ACC112 (cell line): Measurements from ENCODE around the gene AOPEP.

Experiments
- H2AFZ ChIP-seq: fragments of 200-600 bp; sonication (generic); one replicate; pipeline ENCODE4 v1.6.0; 2017; ENCODE audit warnings: antibody characterized with exemption, low read length; ENCODE audit not compliant: unreplicated experiment
- H3K27ac ChIP-seq: fragments of 200-600 bp; sonication (generic); 2 replicates; pipeline ENCODE4 v1.5.1; 2014; ENCODE audit warnings: low read depth, mild to moderate bottlenecking, antibody characterized with exemption, low read length, moderate library complexity
- H3K27me3 ChIP-seq: fragments of 200-600 bp; sonication (generic); 2 replicates; pipeline ENCODE4 v1.6.1; 2014; ENCODE audit warnings: mild to moderate bottlenecking, antibody characterized with exemption, low read length, moderate library complexity, mixed read lengths; ENCODE audit not compliant: insufficient read depth
- H3K36me3 ChIP-seq: fragments of 200-600 bp; sonication (generic); 2 replicates; pipeline ENCODE4 v1.6.1; 2016; ENCODE audit warnings: mild to moderate bottlenecking, antibody characterized with exemption, low read length, moderate library complexity, mixed read lengths; ENCODE audit not compliant: insufficient read depth
- H3K4me1 ChIP-seq: fragments of 200-600 bp; sonication (generic); one replicate; pipeline ENCODE4 v1.6.1; 2016; ENCODE audit warnings: low read length, mixed read lengths; ENCODE audit not compliant: insufficient read depth, unreplicated experiment, control insufficient read depth
- H3K4me3 ChIP-seq: fragments of 200-600 bp; sonication (generic); 2 replicates; pipeline ENCODE4 v1.5.1; 2014; ENCODE audit warnings: mild to moderate bottlenecking, low read depth, low read length
- H3K79me2 ChIP-seq: fragments of 200-600 bp; sonication (generic); one replicate; pipeline ENCODE4 v1.6.0; 2016; ENCODE audit warnings: low read length; ENCODE audit not compliant: control insufficient read depth, unreplicated experiment, insufficient read depth

AOPEP gene

DNA sequence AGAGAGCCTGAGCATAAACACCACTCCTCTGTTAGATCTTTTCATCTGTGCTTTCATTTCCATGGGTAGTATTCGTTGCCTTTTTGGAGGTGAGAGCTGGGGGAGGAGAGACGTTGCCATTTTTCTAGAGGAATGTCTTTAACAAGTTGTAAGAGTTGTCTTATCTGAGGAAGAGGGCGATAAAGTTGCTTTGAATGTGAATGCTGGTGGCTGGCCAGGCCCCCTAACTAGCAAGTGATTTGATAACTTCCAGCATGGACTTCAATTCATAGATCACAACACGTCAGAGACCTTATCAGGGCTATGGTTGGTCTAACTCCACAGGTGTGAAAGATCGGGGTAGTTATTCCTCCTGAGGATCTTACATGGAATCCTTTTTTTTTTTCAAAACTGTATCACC, 30.0 kb upstream of the AOPEP start:
- H2AFZ ChIP-seq = no peak overlapping the region
- H3K27me3 ChIP-seq = no peaks in the 10 kb centered on the region
- H3K36me3 ChIP-seq = no peaks in the 10 kb centered on the region
- H3K79me2 ChIP-seq = no peaks in the 10 kb centered on the region
- no peaks in the 10 kb centered on the region for H3K4me1 ChIP-seq
- H3K27ac ChIP-seq = no peak overlapping the region
- no peak overlapping the region for H3K4me3 ChIP-seq

DNA sequence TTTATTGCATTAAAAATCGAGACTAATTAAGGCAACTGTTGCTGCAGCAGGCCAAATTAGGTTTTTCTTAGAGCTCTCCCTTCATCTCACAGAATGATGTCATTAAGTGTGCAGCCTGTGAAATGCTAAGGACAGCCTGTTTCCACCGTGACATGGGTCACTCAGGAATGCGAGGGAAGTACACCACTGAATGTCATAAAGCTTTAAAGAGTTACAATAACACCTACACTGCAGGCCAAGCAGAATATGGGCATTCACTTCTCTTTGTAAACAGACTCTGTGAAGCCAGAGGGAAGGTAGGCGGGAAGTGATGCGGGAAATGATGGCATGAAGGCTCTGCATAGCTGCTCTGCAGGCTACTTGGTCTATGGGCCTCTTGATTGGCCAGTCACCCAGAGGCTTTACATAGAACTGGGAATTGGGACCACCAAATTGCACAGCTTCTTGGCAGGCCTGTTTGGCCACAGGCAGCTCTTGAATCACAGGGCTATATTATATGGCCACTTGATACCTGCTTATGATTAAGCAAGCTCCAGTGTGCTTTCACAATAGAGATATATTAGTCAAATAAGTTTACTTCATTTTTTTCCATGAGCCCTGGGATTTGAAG, 28.4 kb upstream of the AOPEP start:
- H3K4me1 ChIP-seq = no peaks in the 10 kb centered on the region
- H3K27ac ChIP-seq = no peak overlapping the region
- H3K36me3 ChIP-seq = no peaks in the 10 kb centered on the region
- no peak overlapping the region for H2AFZ ChIP-seq
- 0 out of 2 replicates have a peak, but pooled peaks cover under 1% of the 10 kb centered on the region for H3K27me3 ChIP-seq
- no peak overlapping the region for H3K4me3 ChIP-seq
- no peaks in the 10 kb centered on the region for H3K79me2 ChIP-seq

DNA sequence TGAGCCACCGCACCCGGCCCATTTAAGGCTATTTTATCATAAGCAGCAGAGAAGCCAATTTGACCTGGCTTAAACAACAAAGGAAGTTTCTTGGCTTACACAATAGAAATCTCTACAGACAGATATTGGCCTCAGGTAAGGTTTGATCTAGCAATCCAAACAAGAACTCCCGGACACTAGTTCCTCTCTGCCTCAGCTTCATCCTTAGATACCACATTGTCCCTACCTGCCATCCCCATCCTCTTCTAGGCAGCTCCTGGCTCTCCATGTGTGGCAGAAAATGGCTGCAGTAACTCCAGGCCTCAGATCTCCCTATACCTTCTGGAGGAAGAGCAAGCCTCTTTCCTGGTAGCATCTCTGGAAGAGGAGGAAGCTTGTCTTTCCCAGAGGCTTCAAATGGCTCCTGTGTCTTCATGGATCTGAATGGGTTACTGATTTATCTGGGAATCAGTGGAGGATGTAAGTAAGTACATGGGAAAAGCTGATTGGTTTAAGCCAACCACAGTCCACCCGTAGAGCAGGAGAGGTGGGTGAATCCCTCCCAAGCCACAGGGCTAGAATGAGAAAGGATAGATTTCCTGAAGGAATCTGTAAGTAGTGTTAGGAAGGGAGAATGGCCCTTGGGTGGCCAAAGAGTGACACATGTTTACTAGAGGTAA, 26.7 kb upstream of the AOPEP start:
- Histone ChIP-seq H3K79me2 (no peaks in the 10 kb centered on the region), H2AFZ (no peak overlapping the region), H3K36me3 (no peaks in the 10 kb centered on the region), H3K27me3 (peaks cover 9% of the 10 kb centered on the region; the same call in 1 of the 2 replicates), H3K4me1 (no peaks in the 10 kb centered on the region), H3K4me3 (no peak overlapping the region), H3K27ac (no peak overlapping the region)

DNA sequence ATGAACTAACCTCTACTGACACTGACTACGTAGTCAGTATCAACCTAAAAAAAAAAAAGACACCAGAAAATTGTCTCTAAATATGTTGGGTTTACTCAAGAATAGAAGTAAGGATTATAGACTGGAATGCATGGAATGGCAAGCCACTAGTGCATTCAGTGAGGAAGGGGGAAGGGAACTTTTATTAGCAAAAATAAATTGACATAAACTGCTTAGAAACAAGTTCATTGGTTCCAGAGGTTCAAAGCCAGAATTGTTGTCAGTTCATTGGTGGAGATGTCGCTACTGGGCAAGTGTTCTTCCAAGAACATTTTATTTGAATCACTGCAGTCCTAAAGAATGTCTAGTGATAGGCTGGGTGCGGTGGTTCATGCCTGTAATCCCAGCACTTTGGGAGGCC, 26.1 kb upstream of the AOPEP start:
- Histone ChIP-seq H3K79me2 (no peaks in the 10 kb centered on the region), H2AFZ (no peak overlapping the region), H3K4me3 (no peak overlapping the region), H3K27ac (no peak overlapping the region), H3K27me3 (peaks cover 15% of the 10 kb centered on the region), H3K36me3 (no peaks in the 10 kb centered on the region), H3K4me1 (no peaks in the 10 kb centered on the region)

GRCh38 chr9:94703488-94704140, 22.9 kb upstream of the AOPEP start:
- no peaks in the 10 kb centered on the region for H3K79me2 ChIP-seq
- no peaks in the 10 kb centered on the region for H3K4me1 ChIP-seq
- peaks cover 18% of the 10 kb centered on the region for H3K27me3 ChIP-seq
- no peaks in the 10 kb centered on the region for H3K36me3 ChIP-seq
- no peak overlapping the region for H3K27ac ChIP-seq
- H2AFZ ChIP-seq = no peak overlapping the region
- no peak overlapping the region for H3K4me3 ChIP-seq

- H2AFZ ChIP-seq = no peak overlapping the region
- H3K4me1 ChIP-seq = no peaks in the 10 kb centered on the region
- H3K79me2 ChIP-seq = no peaks in the 10 kb centered on the region
- H3K36me3 ChIP-seq = no peaks in the 10 kb centered on the region
- no peak overlapping the region for H3K4me3 ChIP-seq
- H3K27me3 ChIP-seq = peaks cover 18% of the 10 kb centered on the region
- no peak overlapping the region for H3K27ac ChIP-seq
These were observed 21.3 kb upstream of the AOPEP start for GRCh38 chr9:94705162-94705702.

DNA sequence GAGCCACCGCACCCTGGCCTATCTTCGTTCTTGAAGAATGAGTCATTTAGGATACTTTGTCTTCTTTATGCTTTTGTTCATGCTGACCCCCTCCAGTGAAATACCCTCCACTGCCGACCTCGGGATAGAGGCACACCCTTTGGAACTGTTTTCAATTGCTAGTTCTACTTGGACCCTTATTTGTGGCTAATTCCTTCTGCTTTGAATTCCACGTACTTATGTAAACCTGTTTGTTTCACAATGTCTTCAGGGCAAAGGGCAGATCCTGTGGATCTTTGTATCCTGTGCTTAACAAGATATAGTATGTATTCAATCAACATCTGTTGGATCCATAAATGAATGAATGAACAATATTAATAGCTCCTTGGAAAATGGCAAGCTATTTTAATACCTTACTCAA, 19.6 kb upstream of the AOPEP start:
- Histone ChIP-seq H3K27me3 (peaks cover 22% of the 10 kb centered on the region), H2AFZ (no peak overlapping the region), H3K27ac (no peak overlapping the region)

GRCh38 chr9:94713436-94714215, 12.9 kb upstream of the AOPEP start:
- Histone ChIP-seq H3K79me2 (no peaks in the 10 kb centered on the region), H3K36me3 (no peaks in the 10 kb centered on the region), H2AFZ (no peak overlapping the region), H3K4me3 (no peak overlapping the region), H3K27ac (no peak overlapping the region), H3K4me1 (no peaks in the 10 kb centered on the region), H3K27me3 (peaks cover 22% of the 10 kb centered on the region)

More for the DNA sequence above, 19.6 kb upstream of the AOPEP start:
- Histone ChIP-seq H3K79me2 (no peaks in the 10 kb centered on the region), H3K36me3 (no peaks in the 10 kb centered on the region), H3K4me1 (no peaks in the 10 kb centered on the region), H3K4me3 (no peak overlapping the region)

GRCh38 chr9:94714494-94714893, 12.0 kb upstream of the AOPEP start:
- no peaks in the 10 kb centered on the region for H3K36me3 ChIP-seq
- no peak overlapping the region for H3K27ac ChIP-seq
- H3K4me1 ChIP-seq = no peaks in the 10 kb centered on the region
- H3K79me2 ChIP-seq = no peaks in the 10 kb centered on the region
- H3K4me3 ChIP-seq = no peak overlapping the region
- H2AFZ ChIP-seq = no peak overlapping the region
- H3K27me3 ChIP-seq = peaks cover 22% of the 10 kb centered on the region

DNA sequence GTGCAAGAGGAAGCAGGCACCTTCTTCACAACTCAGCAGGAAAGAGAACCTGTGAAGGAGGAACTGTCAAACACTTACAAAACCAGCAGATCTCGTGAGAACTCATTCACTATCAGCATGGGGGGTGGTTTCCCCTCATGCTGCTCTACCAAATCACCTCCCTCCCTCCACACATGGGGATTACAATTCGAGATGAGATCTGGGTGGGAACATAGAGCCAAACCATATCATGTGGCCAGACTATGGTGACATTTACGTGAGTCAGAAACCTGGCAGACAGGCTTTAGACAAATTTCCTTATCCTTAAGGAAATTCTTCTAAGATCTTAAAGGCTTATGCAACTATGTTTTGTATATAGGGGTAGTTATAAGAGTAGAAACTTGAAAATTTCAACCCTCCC, 8.7 kb upstream of the AOPEP start:
- no peak overlapping the region for H3K27ac ChIP-seq
- H2AFZ ChIP-seq = no peak overlapping the region
- no peak overlapping the region for H3K4me3 ChIP-seq
- peaks cover 13% of the 10 kb centered on the region for H3K27me3 ChIP-seq
- no peaks in the 10 kb centered on the region for H3K79me2 ChIP-seq
- H3K36me3 ChIP-seq = no peaks in the 10 kb centered on the region
- no peaks in the 10 kb centered on the region for H3K4me1 ChIP-seq
